Common myeloid progenitor, CD34-positive (primary cell): Measurements from ENCODE around the gene FASTKD3.

Source experiments
- CTCF ChIA-PET: fragments of 350-600 bp; sonication (Branson Sonifier 250); formaldehyde crosslinking; loops from one replicate; lab custom pipeline; 2021; ENCODE audit warnings: antibody characterized with exemption; lab: Charles Lee
- POLR2A ChIA-PET: fragments of 350-600 bp; sonication (Branson Sonifier 250); formaldehyde crosslinking; loops from one replicate; lab custom pipeline; 2021; ENCODE audit warnings: antibody characterized with exemption; lab: Charles Lee
- DNase-seq, 3 donors: peaks; one replicate each; pipeline versions ENCODE4 v3.0.0 to v3.0.0-alpha.2; 2013
- H3K27ac ChIP-seq, 2 experiments: 1 replicate in 1 of 2; 2 replicates in 1 of 2; pipeline ENCODE4 v1.7.0; 2013; ENCODE audit warnings: inconsistent platforms in 2 of 2, low read length in 2 of 2, mild to moderate bottlenecking in 2 of 2, low read depth in 1 of 2, moderate library complexity in 1 of 2; ENCODE audit not compliant: severe bottlenecking in 2 of 2, insufficient read depth in 1 of 2, poor library complexity in 1 of 2
- H3K27me3 ChIP-seq, 5 experiments: replicated peaks in 2 of 5; 1 replicate in 3 of 5; 2 replicates in 2 of 5; pipeline versions ENCODE4 v1.6.1 to v1.7.0; 2013; ENCODE audit warnings: low read length in 4 of 5, mild to moderate bottlenecking in 2 of 5, moderate library complexity in 2 of 5, inconsistent platforms in 1 of 5; ENCODE audit not compliant: insufficient read depth in 5 of 5, control insufficient read depth in 4 of 5
- H3K36me3 ChIP-seq, 4 experiments: 1 replicate in 2 of 4; 2 replicates in 2 of 4; pipeline versions ENCODE4 v1.6.1 to v1.7.0; 2013; ENCODE audit warnings: low read length in 3 of 4, control low read depth in 1 of 4, mild to moderate bottlenecking in 1 of 4; ENCODE audit not compliant: control insufficient read depth in 4 of 4, insufficient read depth in 4 of 4
- H3K4me1 ChIP-seq, 4 experiments: 1 replicate in 3 of 4; 2 replicates in 1 of 4; pipeline versions ENCODE4 v1.6.1 to v1.7.1; 2013; ENCODE audit warnings: low read length in 3 of 4, mild to moderate bottlenecking in 3 of 4, control low read depth in 1 of 4, inconsistent platforms in 1 of 4, moderate library complexity in 1 of 4; ENCODE audit not compliant: control insufficient read depth in 4 of 4, insufficient read depth in 4 of 4; ENCODE audit errors: control extremely low read depth in 1 of 4
- H3K4me3 ChIP-seq, 7 experiments: 1 replicate in 4 of 7; 2 replicates in 3 of 7; pipeline versions ENCODE4 v1.5.1 to v1.7.0; 2013; ENCODE audit warnings: mild to moderate bottlenecking in 7 of 7, low read length in 6 of 7, moderate library complexity in 6 of 7, inconsistent platforms in 2 of 7, low read depth in 2 of 7, control low read depth in 1 of 7; ENCODE audit not compliant: insufficient read depth in 4 of 7, control insufficient read depth in 1 of 7; ENCODE audit errors: extremely low read depth in 1 of 7
- H3K9me3 ChIP-seq, 5 experiments: 1 replicate in 4 of 5; 2 replicates in 1 of 5; pipeline versions ENCODE4 v1.6.1 to v1.7.1; 2013; ENCODE audit warnings: low read length in 4 of 5, mild to moderate bottlenecking in 2 of 5, inconsistent platforms in 1 of 5, low read depth in 1 of 5, moderate library complexity in 1 of 5; ENCODE audit not compliant: control insufficient read depth in 4 of 5, insufficient read depth in 2 of 5; ENCODE audit errors: control extremely low read depth in 1 of 5
- WGBS: methylation state at CpG from one replicate; pipeline ENCODE4 v1.1.5; 2013; ENCODE audit not compliant: insufficient coverage; 5-methylcytosine and 5-hydroxymethylcytosine counted together

The FASTKD3 gene

GRCh38 chr5:7894860-7895259, 26.0 kb upstream of the FASTKD3 start:
- POLR2A ChIA-PET, result no interaction called here
- no peak for DNase-seq
- Histone ChIP-seq H3K27ac (no peak overlapping the region), H3K36me3 (peaks cover 39 to 85% (median 60%) of the 10 kb centered on the region in 4 experiments), H3K9me3 (no peaks in the 10 kb centered on the region), H3K4me3 (no peak overlapping the region), H3K27me3 (no peaks in the 10 kb centered on the region), H3K4me1 (no peaks in the 10 kb centered on the region)
- 100% methylated on average over 1 of the region's 2 CpGs for WGBS
- CTCF ChIA-PET, result no interaction called here

- DNase-seq, result no peak
- ChIA-PET POLR2A (no interaction called here), CTCF (no interaction called here)
- Histone ChIP-seq H3K36me3 (peaks cover 38 to 85% (median 59%) of the 10 kb centered on the region in 4 experiments), H3K4me3 (no peak overlapping the region), H3K4me1 (no peaks in the 10 kb centered on the region), H3K9me3 (no peaks in the 10 kb centered on the region), H3K27me3 (no peaks in the 10 kb centered on the region), H3K27ac (no peak overlapping the region)
- WGBS, result 94% methylated on average over 4 of the region's 5 CpGs
Measured at GRCh38 chr5:7894439-7894838, 25.6 kb upstream of the FASTKD3 start.

DNA sequence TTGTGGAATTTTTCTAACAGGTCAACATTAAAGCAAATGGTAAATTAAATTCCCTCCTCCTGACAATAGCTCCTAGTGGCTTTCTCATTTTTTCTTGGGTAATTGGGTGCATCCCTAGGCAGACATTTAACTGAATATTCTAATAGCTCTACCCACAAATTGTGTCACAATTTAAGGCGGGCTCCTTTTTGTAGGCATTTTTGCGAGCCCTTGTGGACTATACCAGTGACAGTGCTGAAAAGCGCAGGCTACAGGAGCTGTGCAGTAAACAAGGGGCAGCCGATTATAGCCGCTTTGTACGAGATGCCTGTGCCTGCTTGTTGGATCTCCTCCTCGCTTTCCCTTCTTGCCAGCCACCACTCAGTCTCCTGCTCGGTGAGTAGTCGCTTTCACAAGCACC, 20.1 kb upstream of the FASTKD3 start:
- Histone ChIP-seq H3K27ac (no peak overlapping the region), H3K27me3 (no peaks in the 10 kb centered on the region), H3K4me3 (no peak overlapping the region), H3K9me3 (no peaks in the 10 kb centered on the region), H3K4me1 (no peaks in the 10 kb centered on the region), H3K36me3 (peaks cover 28 to 78% (median 51%) of the 10 kb centered on the region in 4 experiments)
- POLR2A ChIA-PET, result no interaction called here
- no peak for DNase-seq
- 98% methylated on average over 8 of the region's 9 CpGs for WGBS
- CTCF ChIA-PET, result interaction anchor here (1.2 kb wide), 1 partner anchor 41 kb away, joined by 3 read pairs; no protein-coding TSS in a partner anchor

GRCh38 chr5:7886849-7887475, 18.1 kb upstream of the FASTKD3 start:
- peak; percentile 34 to 61 (median 54) for DNase-seq
- Histone ChIP-seq H3K9me3 (no peaks in the 10 kb centered on the region), H3K27ac (no peak overlapping the region), H3K4me1 (no peaks in the 10 kb centered on the region), H3K4me3 (no peak overlapping the region), H3K27me3 (no peaks in the 10 kb centered on the region), H3K36me3 (peaks cover 23 to 77% (median 53%) of the 10 kb centered on the region in 4 experiments)
- ChIA-PET POLR2A (interaction anchor here (1.0 to 1.1 kb wide), 2 partner anchors 10 kb away, joined by 3 read pairs; no protein-coding TSS in a partner anchor), CTCF (interaction anchor here (0.7 to 3.8 kb wide), 12 partner anchors 8 to 229 kb away, joined by 3 to 37 read pairs (median 3); partner anchors contain the start of genes FASTKD3 and MTRR)
- WGBS, result 71% methylated on average over 2 of the region's 7 CpGs

DNA sequence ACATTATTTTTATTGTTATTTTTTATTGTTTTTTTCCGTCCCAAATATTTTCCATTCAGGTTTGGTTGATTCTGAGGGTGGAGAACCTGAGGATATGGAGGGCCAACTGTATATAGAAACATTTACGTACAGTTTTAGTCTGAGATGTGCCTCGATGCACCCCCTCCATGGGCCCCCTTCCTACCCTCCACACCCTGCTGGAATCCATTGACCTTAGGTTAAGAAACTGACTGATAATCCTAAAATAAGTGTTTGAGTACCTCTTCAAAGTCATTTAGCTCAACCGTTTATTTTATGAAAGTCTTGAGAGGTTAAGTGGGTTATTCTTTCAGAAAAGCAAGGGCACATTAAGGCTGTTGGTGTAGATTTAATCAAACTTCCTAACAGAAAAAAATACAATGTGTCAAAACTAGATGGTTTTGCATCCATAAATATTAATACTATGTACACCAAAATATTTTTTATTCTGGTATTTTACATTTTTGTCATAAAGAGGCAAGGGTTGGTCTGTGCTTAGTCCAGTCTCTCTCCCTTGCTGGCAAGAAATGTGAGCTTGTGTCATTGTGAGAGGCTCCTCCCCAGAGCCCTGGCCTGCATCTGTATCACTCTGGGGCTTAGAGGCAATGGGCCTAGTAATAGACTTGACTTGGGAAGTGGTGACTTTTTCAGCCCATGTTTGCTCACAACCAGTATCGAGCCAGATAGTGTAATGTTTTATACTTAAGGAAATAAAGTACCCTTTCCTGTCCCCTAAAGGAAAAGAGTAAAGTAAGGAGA, 15.8 kb upstream of the FASTKD3 start:
- Histone ChIP-seq H3K27ac (no peak overlapping the region), H3K36me3 (peaks cover 22 to 88% (median 66%) of the 10 kb centered on the region in 4 experiments), H3K27me3 (no peaks in the 10 kb centered on the region), H3K9me3 (no peaks in the 10 kb centered on the region), H3K4me1 (no peaks in the 10 kb centered on the region), H3K4me3 (no peak overlapping the region)
- no peak for DNase-seq
- POLR2A ChIA-PET, result no interaction called here
- 90% methylated on average over 2 of the region's 5 CpGs for WGBS
- CTCF ChIA-PET, result interaction anchor here (3.8 kb wide), 1 partner anchor 10 kb away, joined by 37 read pairs; no protein-coding TSS in a partner anchor

DNA sequence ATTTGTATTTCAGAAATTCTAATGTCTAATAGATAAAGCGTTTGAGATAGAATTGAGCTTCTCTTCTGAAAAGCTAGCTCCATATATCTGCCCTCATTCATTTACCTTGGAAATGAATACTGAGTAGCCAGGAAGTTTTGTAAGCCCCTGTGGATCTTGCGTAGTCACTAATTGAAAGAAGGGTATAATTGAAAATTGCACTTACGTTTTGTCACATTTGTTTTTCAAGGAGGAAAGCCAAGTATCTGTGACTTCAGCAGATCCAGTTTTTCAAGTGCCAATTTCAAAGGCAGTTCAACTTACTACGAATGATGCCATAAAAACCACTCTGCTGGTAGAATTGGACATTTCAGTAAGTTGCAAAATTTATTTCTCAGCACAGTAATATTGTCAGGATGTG, 14.1 kb upstream of the FASTKD3 start:
- DNase-seq, result no peak
- peaks cover 17 to 88% (median 69%) of the 10 kb centered on the region in 4 experiments for H3K36me3 ChIP-seq
- CTCF ChIA-PET, result interaction anchor here (1.1 to 1.5 kb wide), 2 partner anchors 9 to 1324 kb away, joined by 3 read pairs; no protein-coding TSS in a partner anchor

GRCh38 chr5:7881816-7882215, 13.0 kb upstream of the FASTKD3 start:
- Histone ChIP-seq H3K27ac (no peak overlapping the region), H3K27me3 (no peaks in the 10 kb centered on the region), H3K9me3 (no peaks in the 10 kb centered on the region), H3K4me1 (no peaks in the 10 kb centered on the region), H3K4me3 (no peak overlapping the region), H3K36me3 (peaks cover 18 to 93% (median 73%) of the 10 kb centered on the region in 4 experiments)
- ChIA-PET POLR2A (no interaction called here), CTCF (interaction anchor here (1.1 kb wide), 1 partner anchor 8 kb away, joined by 3 read pairs; no protein-coding TSS in a partner anchor)
- DNase-seq, result no peak
- 90% methylated on average over 2 of the region's 2 CpGs for WGBS

More for the DNA sequence above, 14.1 kb upstream of the FASTKD3 start:
- 100% methylated on average over 3 of the region's 4 CpGs for WGBS
- Histone ChIP-seq H3K4me3 (no peak overlapping the region), H3K4me1 (no peaks in the 10 kb centered on the region), H3K27me3 (no peaks in the 10 kb centered on the region), H3K9me3 (no peaks in the 10 kb centered on the region), H3K27ac (no peak overlapping the region)
- POLR2A ChIA-PET, result no interaction called here
